Breast epithelium (tissue), 4 donors: ENCODE measurements around the gene ERFL. TPM values are rescaled to one million over a fixed set of nuclear protein-coding genes. Genes with fewer than 3 reads are reported as not detected.

Source experiments
- DNase-seq, 2 donors: peaks; one replicate each; pipeline ENCODE4 v3.0.0-alpha.2; 2019; ENCODE audit warnings: low spot score in 2 of 2
- H3K27ac ChIP-seq, 2 donors: fragments of 200-600 bp; sonication (generic) in 1 of 2; one replicate each; pipeline ENCODE4 v1.5.1; 2016 to 2019; ENCODE audit warnings: mild to moderate bottlenecking in 1 of 2
- H3K27me3 ChIP-seq, 2 donors: fragments of 200-600 bp; sonication (generic) in 1 of 2; one replicate each; pipeline versions ENCODE4 v1.5.1 to v1.6.0; 2017 to 2019; ENCODE audit warnings: control low read depth in 1 of 2, mild to moderate bottlenecking in 1 of 2
- H3K36me3 ChIP-seq: fragments of 200-600 bp; one replicate; pipeline ENCODE4 v1.5.1; 2019
- H3K4me1 ChIP-seq, 2 donors: fragments of 200-600 bp; sonication (generic); one replicate each; pipeline ENCODE4 v1.5.1; 2016 to 2019; ENCODE audit warnings: control low read depth in 1 of 2
- H3K4me3 ChIP-seq, 3 donors: fragments of 200-600 bp; sonication (generic); 1 replicate in 2 of 3; 2 replicates in 1 of 3; pipeline ENCODE4 v1.5.1; 2016 to 2019; ENCODE audit warnings: mild to moderate bottlenecking in 3 of 3, moderate library complexity in 2 of 3
- H3K9me3 ChIP-seq, 2 donors: fragments of 200-600 bp; sonication (generic) in 1 of 2; one replicate each; pipeline ENCODE4 v1.5.1; 2016 to 2019; ENCODE audit warnings: control low read depth in 1 of 2
- CTCF ChIP-seq, 3 donors: fragments of 450-650 bp; IDR thresholded peaks; one replicate each; pipeline ENCODE4 v1.5.1; 2016 to 2017; ENCODE audit warnings: antibody characterized with exemption in 3 of 3, mild to moderate bottlenecking in 3 of 3, moderate library complexity in 3 of 3
- POLR2A ChIP-seq: fragments of 450-650 bp; IDR thresholded peaks from one replicate; pipeline ENCODE4 v1.6.1; 2016; ENCODE audit warnings: antibody characterized with exemption, mild to moderate bottlenecking, moderate library complexity
- POLR2AphosphoS5 ChIP-seq, 3 donors: sonication (generic); formaldehyde crosslinking; IDR thresholded peaks; one replicate each; pipeline ENCODE4 v1.6.1; 2017; ENCODE audit warnings: antibody characterized with exemption in 3 of 3
- intact Hi-C: fragments of 100-400 bp; cut with DNase I; formaldehyde crosslinking; loops from one replicate; pipeline ENCODE4 v1.15.1; 2023; ENCODE audit warnings: low total_unique reads
- total RNA-seq, 3 donors: library from RNA; depleted of rRNA; stranded (reverse); fragments of >200 nt; gene quantifications; one replicate each; pipeline ENCODE4 v1.1.0, GENCODE V29; 2016

ERFL gene
- total RNA-seq, 3 donors from 2014 or later: 0.15 TPM; not detected in 2

- intact Hi-C loops: loop anchor here (5.0 kb wide), 1 partner anchor 443 kb away; no protein-coding TSS in a partner anchor
- H3K36me3 ChIP-seq: no peaks in the 10 kb centered on the region
- no peak for DNase-seq
- H3K27me3 ChIP-seq: peaks cover 3 to 86% of the 10 kb centered on the region in 2 donors
- peaks cover 0 to 7% of the 10 kb centered on the region in 2 donors for H3K4me1 ChIP-seq
- TF ChIP-seq POLR2A: no peak
- TF ChIP-seq CTCF (IDR thresholded peaks at IDR 0.05): no peak
- no peak for TF ChIP-seq POLR2AphosphoS5 (IDR thresholded peaks at IDR 0.05)
- H3K27ac ChIP-seq: no peak overlapping the region
- no peaks in the 10 kb centered on the region for H3K9me3 ChIP-seq
- H3K4me3 ChIP-seq: no peak overlapping the region
These were observed 2.8 kb downstream of the ERFL start for GRCh38 chr19:41925208-41926003.

GRCh38 chr19:41924151-41925145 lies 3.8 kb downstream of the ERFL start:
- H3K27me3 ChIP-seq: peaks cover 3 to 77% of the 10 kb centered on the region in 2 donors
- DNase-seq: no peak
- H3K4me3 ChIP-seq: no peak overlapping the region
- H3K36me3 ChIP-seq: no peaks in the 10 kb centered on the region
- H3K27ac ChIP-seq: no peak overlapping the region
- intact Hi-C loops: loop anchor here (5.0 kb wide), 1 partner anchor 442 kb away; no protein-coding TSS in a partner anchor
- H3K4me1 ChIP-seq: peaks cover 0 to 7% of the 10 kb centered on the region in 2 donors
- no peak for TF ChIP-seq CTCF (IDR thresholded peaks at IDR 0.05)
- no peak for TF ChIP-seq POLR2AphosphoS5 (IDR thresholded peaks at IDR 0.05)
- no peak for TF ChIP-seq POLR2A
- no peaks in the 10 kb centered on the region for H3K9me3 ChIP-seq

GRCh38 chr19:41923045-41923788 lies 5.0 kb downstream of the ERFL start:
- Histone ChIP-seq H3K27ac (no peak overlapping the region), H3K9me3 (no peaks in the 10 kb centered on the region), H3K27me3 (peaks cover 3 to 72% of the 10 kb centered on the region in 2 donors), H3K36me3 (no peaks in the 10 kb centered on the region), H3K4me1 (no peaks in the 10 kb centered on the region), H3K4me3 (no peak overlapping the region)
- DNase-seq: no peak
- intact Hi-C loops: no loop called here
- TF ChIP-seq CTCF (IDR thresholded peaks at IDR 0.05): no peak
- no peak for TF ChIP-seq POLR2A
- TF ChIP-seq POLR2AphosphoS5 (IDR thresholded peaks at IDR 0.05): no peak

DNA sequence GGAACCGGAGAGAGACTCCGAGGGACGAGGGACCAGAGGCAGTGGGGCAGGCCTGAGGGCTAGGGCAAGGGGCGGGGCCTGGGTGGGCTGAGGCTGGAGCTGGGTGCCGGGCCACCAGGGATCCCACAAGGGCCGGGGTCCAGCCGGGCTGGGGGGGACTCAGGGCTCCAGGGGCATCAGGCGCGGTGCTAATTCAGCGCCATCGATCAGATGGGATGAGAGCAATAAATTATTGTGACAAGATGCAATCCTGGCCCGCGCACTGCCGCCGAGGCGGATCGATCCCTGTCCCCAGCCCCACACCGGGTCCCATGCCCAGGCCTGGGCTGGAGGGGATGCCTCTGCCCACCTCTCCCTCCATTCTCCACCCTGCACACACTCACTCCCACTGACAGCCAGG lies 5.7 kb downstream of the ERFL start:
- no peak overlapping the region for H3K4me3 ChIP-seq
- no peaks in the 10 kb centered on the region for H3K36me3 ChIP-seq
- TF ChIP-seq POLR2A (no peak), POLR2AphosphoS5 (IDR thresholded peaks at IDR 0.05) (no peak)
- H3K27me3 ChIP-seq: peaks cover 6 to 73% of the 10 kb centered on the region in 2 donors
- no peak overlapping the region for H3K27ac ChIP-seq
- intact Hi-C loops: no loop called here
- H3K4me1 ChIP-seq: no peaks in the 10 kb centered on the region
- no peaks in the 10 kb centered on the region for H3K9me3 ChIP-seq
- DNase-seq: no peak
